Activated B cell treated with CpG ODN at 0.5 μM for 24 hours (primary cell): ENCODE measurements around the gene CSNK2B. TPM values are rescaled to one million over a fixed set of nuclear protein-coding genes. Genes with fewer than 3 reads are reported as not detected.

Source experiments
- ATAC-seq: fragments of 200-7000 bp; cut with Tn5 transposase; one replicate; pipeline ENCODE4 v1.10.0; 2021; ENCODE audit warnings: low read depth, mild to moderate bottlenecking, moderate library complexity
- CTCF ChIA-PET: fragments of 350-600 bp; sonication (Branson Sonifier 250); formaldehyde crosslinking; loops from one replicate; lab custom pipeline; 2021; ENCODE audit warnings: antibody characterized with exemption; lab: Charles Lee
- POLR2A ChIA-PET: fragments of 350-600 bp; sonication (Branson Sonifier 250); formaldehyde crosslinking; loops from one replicate; lab custom pipeline; 2021; ENCODE audit warnings: antibody characterized with exemption; lab: Charles Lee
- DNase-seq: peaks from one replicate; pipeline ENCODE4 v3.0.0; 2022
- H3K27ac Mint-ChIP-seq: one replicate; pipeline ENCODE4 v1.8.0; 2020; ENCODE audit warnings: mixed read lengths
- H3K27me3 Mint-ChIP-seq: one replicate; pipeline ENCODE4 v1.8.0; 2021; ENCODE audit warnings: mixed read lengths
- H3K36me3 Mint-ChIP-seq: one replicate; pipeline ENCODE4 v1.8.0; 2021; ENCODE audit warnings: low read depth, mixed read lengths
- H3K4me1 Mint-ChIP-seq: one replicate; pipeline ENCODE4 v1.8.0; 2021; ENCODE audit warnings: mixed read lengths
- H3K4me3 Mint-ChIP-seq: one replicate; pipeline ENCODE4 v1.8.0; 2020; ENCODE audit warnings: mild to moderate bottlenecking, mixed read lengths
- H3K9me3 Mint-ChIP-seq: one replicate; pipeline ENCODE4 v1.8.0; 2020; ENCODE audit warnings: mixed read lengths
- intact Hi-C: fragments of 100-400 bp; cut with micrococcal nuclease; formaldehyde crosslinking; loops from one replicate; pipeline ENCODE4 v1.15.1; 2024
- total RNA-seq: library from RNA; stranded (reverse); gene quantifications from 2 replicates; pipeline ENCODE4 v1.2.3, GENCODE V29; 2022
- TF ChIP-seq, protein P1 (sequence below): fragments of 200-600 bp; IDR thresholded peaks from one replicate; pipeline ENCODE4 v1.8.0; 2022; ENCODE audit warnings: antibody characterized with exemption, mild to moderate bottlenecking

CSNK2B gene
- total RNA-seq, 1 donor from 2014 or later = 191 TPM

DNA sequence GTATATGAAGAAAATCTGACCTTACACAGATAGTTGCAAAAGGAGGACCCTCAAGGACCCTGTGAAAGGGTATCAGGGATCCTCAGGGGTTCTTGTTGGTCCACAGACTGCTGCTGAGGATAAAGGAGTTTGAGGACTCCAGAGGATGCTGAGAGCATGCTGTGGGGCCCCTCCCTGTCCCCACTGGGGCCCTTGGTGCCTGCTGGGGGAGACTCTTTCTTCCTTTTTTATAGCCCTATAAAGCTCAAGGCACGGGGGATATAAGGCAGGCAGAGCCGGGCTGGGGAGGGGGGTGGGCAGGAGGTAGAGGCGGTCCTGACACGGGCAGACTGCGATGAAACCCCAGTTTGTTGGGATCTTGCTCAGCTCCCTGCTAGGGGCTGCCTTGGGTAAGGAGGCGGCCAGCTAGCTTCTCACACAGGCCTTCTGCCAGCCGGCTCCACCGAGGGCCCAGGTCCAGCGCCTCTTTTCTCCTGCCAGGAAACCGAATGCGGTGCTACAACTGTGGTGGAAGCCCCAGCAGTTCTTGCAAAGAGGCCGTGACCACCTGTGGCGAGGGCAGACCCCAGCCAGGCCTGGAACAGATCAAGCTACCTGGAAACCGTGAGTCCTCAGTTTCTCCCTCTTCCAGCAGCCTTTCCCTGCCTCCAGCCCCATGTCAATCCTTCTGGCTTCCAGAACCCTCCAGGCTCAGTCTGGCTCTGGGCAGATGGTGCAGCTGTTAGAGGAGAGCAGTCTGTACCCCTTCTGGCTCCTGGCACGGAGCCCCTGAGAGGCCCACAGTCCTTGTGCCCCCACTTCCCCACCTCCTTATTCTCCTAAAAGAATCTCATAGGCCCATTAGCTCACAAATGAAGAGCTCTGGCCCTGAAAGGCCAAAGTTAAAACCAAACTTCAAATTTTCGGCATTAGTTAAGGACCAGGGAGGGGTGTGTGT is 49.4 kb downstream of the CSNK2B start, which contains the start of gene LY6G6D:
TSS of gene LY6G6D (plus strand) at position 327 of the 937 bp plus-strand sequence. CDS start at position 335, 8 bp downstream.
- no peak within 1 kb of the TSS for H3K27ac Mint-ChIP-seq

DNA sequence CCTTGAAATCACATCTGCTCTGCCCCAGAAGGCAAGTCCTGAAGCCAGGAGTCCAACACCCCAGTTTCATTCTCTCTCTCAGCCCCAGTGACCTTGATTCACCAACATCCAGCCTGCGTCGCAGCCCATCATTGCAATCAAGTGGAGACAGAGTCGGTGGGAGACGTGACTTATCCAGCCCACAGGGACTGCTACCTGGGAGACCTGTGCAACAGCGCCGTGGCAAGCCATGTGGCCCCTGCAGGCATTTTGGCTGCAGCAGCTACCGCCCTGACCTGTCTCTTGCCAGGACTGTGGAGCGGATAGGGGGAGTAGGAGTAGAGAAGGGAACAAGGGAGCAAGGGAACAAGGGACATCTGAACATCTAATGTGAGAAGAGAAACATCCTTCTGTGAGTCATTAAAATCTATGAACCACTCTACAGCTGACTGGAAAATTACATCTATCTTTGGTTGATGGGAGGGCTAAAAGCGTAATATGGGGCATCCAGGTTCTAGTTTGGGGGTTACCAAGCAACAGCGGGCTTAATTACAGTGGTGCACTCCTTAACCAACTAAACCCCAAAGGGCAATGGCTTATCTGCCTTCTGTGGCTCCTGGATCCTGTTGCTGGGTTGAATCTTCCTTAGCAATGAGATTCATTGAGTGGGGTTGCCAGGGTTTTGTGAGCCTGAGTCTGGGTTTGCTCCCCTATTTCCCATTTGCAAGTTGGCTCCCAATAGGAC is 51.8 kb downstream of the CSNK2B start:
- DNase-seq (no peak), ATAC-seq (no peak)
- ChIA-PET CTCF (no interaction called here), POLR2A (no interaction called here)
- TF ChIP-seq, protein P1, sequence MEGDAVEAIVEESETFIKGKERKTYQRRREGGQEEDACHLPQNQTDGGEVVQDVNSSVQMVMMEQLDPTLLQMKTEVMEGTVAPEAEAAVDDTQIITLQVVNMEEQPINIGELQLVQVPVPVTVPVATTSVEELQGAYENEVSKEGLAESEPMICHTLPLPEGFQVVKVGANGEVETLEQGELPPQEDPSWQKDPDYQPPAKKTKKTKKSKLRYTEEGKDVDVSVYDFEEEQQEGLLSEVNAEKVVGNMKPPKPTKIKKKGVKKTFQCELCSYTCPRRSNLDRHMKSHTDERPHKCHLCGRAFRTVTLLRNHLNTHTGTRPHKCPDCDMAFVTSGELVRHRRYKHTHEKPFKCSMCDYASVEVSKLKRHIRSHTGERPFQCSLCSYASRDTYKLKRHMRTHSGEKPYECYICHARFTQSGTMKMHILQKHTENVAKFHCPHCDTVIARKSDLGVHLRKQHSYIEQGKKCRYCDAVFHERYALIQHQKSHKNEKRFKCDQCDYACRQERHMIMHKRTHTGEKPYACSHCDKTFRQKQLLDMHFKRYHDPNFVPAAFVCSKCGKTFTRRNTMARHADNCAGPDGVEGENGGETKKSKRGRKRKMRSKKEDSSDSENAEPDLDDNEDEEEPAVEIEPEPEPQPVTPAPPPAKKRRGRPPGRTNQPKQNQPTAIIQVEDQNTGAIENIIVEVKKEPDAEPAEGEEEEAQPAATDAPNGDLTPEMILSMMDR = no peak
- Mint-ChIP-seq H3K36me3 (no peaks in the 10 kb centered on the region), H3K27me3 (no peaks in the 10 kb centered on the region), H3K9me3 (no peaks in the 10 kb centered on the region), H3K4me3 (no peak overlapping the region), H3K4me1 (no peaks in the 10 kb centered on the region), H3K27ac (no peak overlapping the region)
- intact Hi-C loops = no loop called here

More for the DNA sequence above, 49.4 kb downstream of the CSNK2B start, which contains the start of gene LY6G6D:
- intact Hi-C loops = no loop called here
- no peaks in the 10 kb centered on the region for H3K36me3 Mint-ChIP-seq
- no peak for DNase-seq
- no peak within 1 kb of the TSS for H3K4me3 Mint-ChIP-seq
- POLR2A ChIA-PET = interaction anchor here (0.6 to 1.3 kb wide), 5 partner anchors 12 to 147 kb away, joined by 3 to 4 read pairs (median 4); partner anchors contain the start of gene ABHD16A
- H3K9me3 Mint-ChIP-seq = no peaks in the 10 kb centered on the region
- CTCF ChIA-PET = no interaction called here
- H3K4me1 Mint-ChIP-seq = peaks cover 12% of the 10 kb centered on the region
- TF ChIP-seq, protein P1 = no peak
- no peaks in the 10 kb centered on the region for H3K27me3 Mint-ChIP-seq
- ATAC-seq = no peak

DNA sequence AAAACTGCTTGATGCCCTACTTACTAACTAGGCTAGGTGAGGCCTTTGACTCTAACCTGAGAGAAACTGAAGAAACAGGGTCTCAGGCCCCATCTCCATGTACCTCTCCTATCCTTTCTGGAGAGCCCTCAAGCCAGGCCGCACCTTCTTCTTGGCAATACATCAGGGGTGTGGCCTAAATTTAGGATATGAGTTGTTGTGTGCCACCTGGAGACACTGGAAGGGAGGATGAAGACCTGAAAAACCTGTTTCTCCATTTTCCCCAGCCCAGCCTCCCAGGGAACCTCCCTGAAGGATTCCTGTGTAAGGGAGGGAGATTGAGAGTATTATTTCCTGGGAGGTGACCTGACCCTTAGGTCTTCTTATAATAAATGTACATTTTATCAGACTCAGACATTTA is 52.4 kb downstream of the CSNK2B start:
- CTCF ChIA-PET = no interaction called here

DNA sequence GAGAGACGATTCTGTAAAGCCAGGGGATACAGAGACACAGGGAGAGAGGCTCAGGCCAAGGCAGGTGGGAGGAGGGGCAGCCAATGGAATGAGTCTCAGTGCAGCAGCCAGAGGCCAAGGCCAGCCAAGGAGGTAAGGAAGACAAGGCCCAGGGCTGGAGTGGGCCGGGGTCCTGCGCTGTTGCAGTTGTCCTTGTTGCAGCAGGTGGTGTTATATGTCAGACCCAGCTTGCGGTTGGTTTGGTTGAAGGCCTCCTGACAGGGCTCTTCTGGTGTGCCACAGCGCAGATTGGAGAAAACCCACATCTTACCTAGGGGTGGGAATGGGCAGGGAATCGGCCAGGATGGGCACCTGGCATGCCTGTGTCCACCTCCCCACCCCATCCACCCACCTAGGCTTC is 53.1 kb downstream of the CSNK2B start:
- H3K36me3 Mint-ChIP-seq = no peaks in the 10 kb centered on the region
- TF ChIP-seq, protein P1 = no peak
- ChIA-PET CTCF (no interaction called here), POLR2A (interaction anchor here (0.6 to 0.7 kb wide), 2 partner anchors 30 to 95 kb away, joined by 3 to 4 read pairs; no protein-coding TSS in a partner anchor)
- ATAC-seq (no peak), DNase-seq (no peak)
- H3K4me3 Mint-ChIP-seq = no peak overlapping the region
- no peak overlapping the region for H3K27ac Mint-ChIP-seq
- no peaks in the 10 kb centered on the region for H3K27me3 Mint-ChIP-seq
- no peaks in the 10 kb centered on the region for H3K9me3 Mint-ChIP-seq
- peaks cover 7% of the 10 kb centered on the region for H3K4me1 Mint-ChIP-seq
- intact Hi-C loops = no loop called here

More for the DNA sequence above, 52.4 kb downstream of the CSNK2B start:
- Mint-ChIP-seq H3K27me3 (no peaks in the 10 kb centered on the region), H3K27ac (no peak overlapping the region), H3K4me1 (peaks cover 2% of the 10 kb centered on the region), H3K9me3 (no peaks in the 10 kb centered on the region), H3K4me3 (no peak overlapping the region), H3K36me3 (no peaks in the 10 kb centered on the region)
- DNase-seq = no peak
- POLR2A ChIA-PET = no interaction called here
- intact Hi-C loops = no loop called here
- TF ChIP-seq, protein P1 = no peak
- ATAC-seq = no peak

Other genes starting within 250 kb of the CSNK2B start
- 17.2 and 17.6 TPM in 2 replicates for gene MICB, start 167.9 kb upstream of the CSNK2B start, total RNA-seq
- not detected in 2 replicates for gene MCCD1, start 137.1 kb upstream of the CSNK2B start, total RNA-seq
- gene DDX39B, start 124.1 kb upstream of the CSNK2B start, total RNA-seq = 431 and 484 TPM in 2 replicates
- 1.9 and 3.2 TPM in 2 replicates for gene ATP6V1G2, start 119.5 kb upstream of the CSNK2B start, total RNA-seq
- gene NFKBIL1, start 118.5 kb upstream of the CSNK2B start, total RNA-seq = 11.7 and 16.7 TPM in 2 replicates
- 60.4 and 66.0 TPM in 2 replicates for gene LTA, start 93.8 kb upstream of the CSNK2B start, total RNA-seq
- gene TNF, start 90.5 kb upstream of the CSNK2B start, total RNA-seq = 135 and 139 TPM in 2 replicates
- gene LTB, start 83.7 kb upstream of the CSNK2B start, total RNA-seq = 155 and 177 TPM in 2 replicates
- gene LST1, start 79.8 kb upstream of the CSNK2B start, total RNA-seq = 7.8 and 8.4 TPM in 2 replicates
- gene NCR3, start 73.1 kb upstream of the CSNK2B start, total RNA-seq = 10.0 and 11.2 TPM in 2 replicates
- 1.4 and 2.0 TPM in 2 replicates for gene AIF1, start 50.8 kb upstream of the CSNK2B start, total RNA-seq
- 246 and 283 TPM in 2 replicates for gene PRRC2A, start 45.4 kb upstream of the CSNK2B start, total RNA-seq
- 309 and 327 TPM in 2 replicates for gene BAG6, start 13.4 kb upstream of the CSNK2B start, total RNA-seq
- gene APOM, start 10.2 kb upstream of the CSNK2B start, total RNA-seq = 2.2 and 2.4 TPM in 2 replicates
- 29.0 and 29.3 TPM in 2 replicates for gene C6orf47, start 5.3 kb upstream of the CSNK2B start, total RNA-seq
- 23.0 and 24.2 TPM in 2 replicates for gene GPANK1, start 1.1 kb upstream of the CSNK2B start, total RNA-seq
- 23.2 and 33.1 TPM in 2 replicates for gene LY6G5B, start 3.9 kb downstream of the CSNK2B start, total RNA-seq
- 0.29 and 0.73 TPM in 2 replicates for gene LY6G5C, start 15.0 kb downstream of the CSNK2B start, total RNA-seq
- 49.3 and 59.1 TPM in 2 replicates for gene ABHD16A, start 37.2 kb downstream of the CSNK2B start, total RNA-seq
- not detected in 2 replicates for gene LY6G6F, start 40.8 kb downstream of the CSNK2B start, total RNA-seq
- gene LY6G6D, start 49.3 kb downstream of the CSNK2B start, total RNA-seq = not detected in 2 replicates
- gene LY6G6C, start 55.7 kb downstream of the CSNK2B start, total RNA-seq = not detected in 2 replicates
- gene MPIG6B, start 57.3 kb downstream of the CSNK2B start, total RNA-seq = 0.12 TPM in 1 of 2 replicates, not detected in the other
- 30.7 and 32.5 TPM in 2 replicates for gene DDAH2, start 63.2 kb downstream of the CSNK2B start, total RNA-seq
- gene CLIC1, start 70.5 kb downstream of the CSNK2B start, total RNA-seq = 374 and 397 TPM in 2 replicates
- 35.4 and 47.3 TPM in 2 replicates for gene MSH5, start 73.9 kb downstream of the CSNK2B start, total RNA-seq
- gene SAPCD1, start 96.6 kb downstream of the CSNK2B start, total RNA-seq = 7.7 and 9.0 TPM in 2 replicates
- gene VWA7, start 111.2 kb downstream of the CSNK2B start, total RNA-seq = 1.6 and 2.9 TPM in 2 replicates
- gene VARS1, start 129.7 kb downstream of the CSNK2B start, total RNA-seq = 136 and 140 TPM in 2 replicates
- gene LSM2, start 140.9 kb downstream of the CSNK2B start, total RNA-seq = 61.8 and 68.6 TPM in 2 replicates
- 1.2 and 2.1 TPM in 2 replicates for gene HSPA1L, start 149.2 kb downstream of the CSNK2B start, total RNA-seq
- 27.1 and 28.1 TPM in 2 replicates for gene HSPA1A, start 149.5 kb downstream of the CSNK2B start, total RNA-seq
- gene HSPA1B, start 161.7 kb downstream of the CSNK2B start, total RNA-seq = 23.7 and 30.4 TPM in 2 replicates
- 18.3 and 19.2 TPM in 2 replicates for gene NEU1, start 196.7 kb downstream of the CSNK2B start, total RNA-seq
- 0.17 TPM in 1 of 2 replicates, not detected in the other for gene SLC44A4, start 212.9 kb downstream of the CSNK2B start, total RNA-seq
- 49.9 and 58.4 TPM in 2 replicates for gene EHMT2, start 231.6 kb downstream of the CSNK2B start, total RNA-seq
- gene ZBTB12, start 236.0 kb downstream of the CSNK2B start, total RNA-seq = 4.8 and 5.5 TPM in 2 replicates